Liver (tissue), 9 donors: ENCODE results near the gene MLX. TPM values are rescaled to one million over a fixed set of nuclear protein-coding genes. Genes with fewer than 3 reads are reported as not detected.
A peak's percentile ranks its signal among the peaks of the same experiment; 100 is the strongest.

Experiments used
- DNase-seq: peaks from one replicate; pipeline ENCODE4 v3.0.0-alpha.2; 2017; ENCODE audit warnings: low spot score
- H3K27ac ChIP-seq, 2 donors: one replicate each; pipeline ENCODE4 v1.7.0; 2013; ENCODE audit warnings: inconsistent platforms in 2 of 2, low read length in 2 of 2, control low read depth in 1 of 2, low read depth in 1 of 2, mild to moderate bottlenecking in 1 of 2
- H3K27me3 ChIP-seq, 4 donors: one replicate each; pipeline versions ENCODE4 v1.6.1 to v1.7.0; 2013; ENCODE audit warnings: low read length in 3 of 4, inconsistent platforms in 1 of 4, mild to moderate bottlenecking in 1 of 4, moderate library complexity in 1 of 4; ENCODE audit not compliant: control insufficient read depth in 4 of 4, insufficient read depth in 4 of 4
- H3K36me3 ChIP-seq, 4 donors: one replicate each; pipeline versions ENCODE4 v1.6.1 to v1.7.0; 2013; ENCODE audit warnings: low read length in 3 of 4, mild to moderate bottlenecking in 3 of 4, low read depth in 1 of 4, moderate library complexity in 1 of 4; ENCODE audit not compliant: control insufficient read depth in 4 of 4, insufficient read depth in 3 of 4
- H3K4me1 ChIP-seq, 4 donors: one replicate each; pipeline versions ENCODE4 v1.6.1 to v1.7.0; 2013; ENCODE audit warnings: low read length in 3 of 4, mild to moderate bottlenecking in 3 of 4, moderate library complexity in 1 of 4; ENCODE audit not compliant: control insufficient read depth in 4 of 4, insufficient read depth in 4 of 4
- H3K4me3 ChIP-seq, 3 donors: one replicate each; pipeline versions ENCODE4 v1.6.1 to v1.7.0; 2013; ENCODE audit warnings: low read length in 3 of 3, control low read depth in 1 of 3, low read depth in 1 of 3, mild to moderate bottlenecking in 1 of 3
- H3K9ac ChIP-seq, 2 donors: one replicate each; pipeline ENCODE4 v1.7.0; 2013; ENCODE audit warnings: low read length in 2 of 2, mild to moderate bottlenecking in 2 of 2, moderate library complexity in 2 of 2, control low read depth in 1 of 2, low read depth in 1 of 2
- H3K9me3 ChIP-seq, 4 donors: one replicate each; pipeline versions ENCODE4 v1.6.1 to v1.7.0; 2013; ENCODE audit warnings: low read length in 3 of 4; ENCODE audit not compliant: control insufficient read depth in 4 of 4
- ATF3 ChIP-seq: IDR thresholded peaks from 2 replicates; pipeline ENCODE4 v1.6.1; 2016; ENCODE audit warnings: antibody characterized with exemption
- CTCF ChIP-seq: fragments of 150-350 bp; IDR thresholded peaks from 2 replicates; pipeline ENCODE4 v1.5.1; 2017; ENCODE audit warnings: improper control_type of control experiment, low read depth, low read length; ENCODE audit not compliant: missing input control
- EGR1 ChIP-seq, 2 donors: IDR thresholded peaks; 2 replicates each; pipeline ENCODE4 v1.6.1; 2016 to 2018; ENCODE audit warnings: antibody characterized with exemption in 2 of 2, low read depth in 2 of 2
- FOXA1 ChIP-seq: IDR thresholded peaks from 2 replicates; pipeline ENCODE4 v1.6.1; 2016; ENCODE audit warnings: antibody characterized with exemption
- FOXA2 ChIP-seq: IDR thresholded peaks from 2 replicates; pipeline ENCODE4 v1.6.1; 2016; ENCODE audit warnings: antibody characterized with exemption
- GABPA ChIP-seq, 2 donors: IDR thresholded peaks in 1 of 2; conservative IDR thresholded peaks in 1 of 2; 2 replicates each; pipeline ENCODE4 v1.6.1; 2016; ENCODE audit warnings: antibody characterized with exemption in 2 of 2, mild to moderate bottlenecking in 1 of 2, moderate library complexity in 1 of 2
- HNF4A ChIP-seq, 2 donors: conservative IDR thresholded peaks; 2 replicates each; pipeline ENCODE4 v1.6.1; 2016; ENCODE audit warnings: antibody characterized with exemption in 2 of 2, mild to moderate bottlenecking in 2 of 2
- JUND ChIP-seq, 2 donors: IDR thresholded peaks; 2 replicates each; pipeline ENCODE4 v1.6.1; 2016; ENCODE audit warnings: antibody characterized with exemption in 2 of 2
- NR2F2 ChIP-seq: IDR thresholded peaks from 2 replicates; pipeline ENCODE4 v1.6.1; 2016; ENCODE audit warnings: antibody characterized with exemption
- RAD21 ChIP-seq, 2 donors: IDR thresholded peaks; 2 replicates each; pipeline ENCODE4 v1.6.1; 2016; ENCODE audit warnings: antibody characterized with exemption in 2 of 2, mild to moderate bottlenecking in 2 of 2
- RXRA ChIP-seq, 2 donors: IDR thresholded peaks; 2 replicates each; pipeline ENCODE4 v1.6.1; 2017 to 2018; ENCODE audit warnings: antibody characterized with exemption in 2 of 2, mild to moderate bottlenecking in 1 of 2
- TAF1 ChIP-seq: conservative IDR thresholded peaks from 2 replicates; pipeline ENCODE4 v1.6.1; 2016; ENCODE audit warnings: antibody characterized with exemption, mild to moderate bottlenecking
- WGBS: extraction: QIAGEN DNeasy Blood & Tissue Kit; methylation state at CpG from one replicate; pipeline ENCODE4 v1.1.7; 2013; 5-methylcytosine and 5-hydroxymethylcytosine counted together
- polyA plus RNA-seq, 2 donors: library from polyadenylated mRNA; stranded (reverse) in 1 of 2; unstranded in 1 of 2; fragments of 200-250 nt in 1 of 2; fragments of >200 nt in 1 of 2; fragmentation: Nextera tagmentation in 1 of 2; extraction: Ambion mirVana in 1 of 2; gene quantifications; one replicate each; pipeline versions ENCODE4 v1.2.1 to v1.2.3, GENCODE V29; 2013 to 2015
- total RNA-seq, 2 donors: library from RNA; depleted of rRNA; stranded (reverse); fragments of >200 nt; gene quantifications; one replicate each; pipeline ENCODE4 v1.2.3, GENCODE V29; 2014
- TF ChIP-seq, protein P1 (sequence below): IDR thresholded peaks from 2 replicates; pipeline ENCODE4 v1.6.1; 2016; ENCODE audit warnings: antibody characterized with exemption, mild to moderate bottlenecking
- TF ChIP-seq, protein P2 (sequence below): IDR thresholded peaks from 2 replicates; pipeline ENCODE4 v1.6.1; 2016; ENCODE audit warnings: antibody characterized with exemption
- donor health status: healthy.
- donor health status: healthy.
- donor health status: healthy.
- donor health status: healthy.
- donor health status: healthy.

MLX gene
- total and polyA plus RNA-seq, 4 donors: 19.4 to 40.0 (median 32.1) TPM

DNA sequence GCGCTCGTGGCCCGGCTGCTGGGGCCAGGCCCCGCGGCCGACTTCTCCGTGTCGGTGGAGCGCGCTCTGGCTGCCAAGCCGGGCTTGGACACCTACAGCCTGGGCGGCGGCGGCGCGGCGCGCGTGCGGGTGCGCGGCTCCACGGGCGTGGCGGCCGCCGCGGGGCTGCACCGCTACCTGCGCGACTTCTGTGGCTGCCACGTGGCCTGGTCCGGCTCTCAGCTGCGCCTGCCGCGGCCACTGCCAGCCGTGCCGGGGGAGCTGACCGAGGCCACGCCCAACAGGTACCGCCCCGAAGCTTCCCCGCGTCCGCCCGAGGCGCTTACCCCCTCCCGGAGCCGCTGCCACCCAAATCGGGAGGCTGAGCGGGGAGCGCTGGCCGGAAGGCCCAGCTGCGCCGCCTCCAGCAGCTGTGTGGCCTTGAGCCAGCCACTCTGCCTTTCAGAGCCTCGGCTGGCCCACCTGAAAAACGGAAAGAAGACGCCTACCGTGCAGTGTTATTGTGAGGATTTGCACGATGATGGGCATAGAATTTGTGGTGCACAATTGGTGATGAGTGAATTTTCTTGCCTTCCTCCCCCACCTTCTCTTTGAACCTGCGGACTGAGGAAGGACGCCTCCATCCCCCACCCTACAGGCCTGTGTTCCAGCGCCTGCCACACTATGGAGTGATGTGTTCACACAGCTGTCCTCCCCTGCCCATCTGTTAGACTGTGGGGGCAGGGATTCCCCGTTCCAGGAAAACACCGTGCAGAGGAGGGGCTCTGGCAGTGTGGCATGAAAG is 30.3 kb upstream of the MLX start:
- Histone ChIP-seq H3K9me3 (no peaks in the 10 kb centered on the region), H3K27ac (peak overlapping the region; percentile 91 to 96), H3K36me3 (peaks cover 0 to 14% (median 7%) of the 10 kb centered on the region in 4 donors), H3K4me1 (peaks cover 15 to 32% (median 23%) of the 10 kb centered on the region in 4 donors), H3K4me3 (peak overlapping the region; percentile 56 to 81 (median 80)), H3K27me3 (no peaks in the 10 kb centered on the region), H3K9ac (peak overlapping the region; percentile 71 to 72)
- peak; percentile 80 for DNase-seq
- 2% methylated on average over 65 of the region's 65 CpGs for WGBS
- TF ChIP-seq EGR1 (IDR thresholded peaks at IDR 0.05; ENCODE audit: low read depth in 2 of 2) (no peak), RXRA (IDR thresholded peaks at IDR 0.05) (peak in 1 of 2 donors; percentile 21), TAF1 (no peak), RAD21 (IDR thresholded peaks at IDR 0.05) (peak in 1 of 2 donors; percentile 38), GABPA (IDR thresholded peaks at IDR 0.05 in 1 of 2, conservative IDR thresholded peaks at IDR 0.05 in 1 of 2) (peak in 1 of 2 donors; percentile 59), HNF4A (conservative IDR thresholded peaks at IDR 0.05) (no peak), ATF3 (no peak)
- TF ChIP-seq, protein P1, sequence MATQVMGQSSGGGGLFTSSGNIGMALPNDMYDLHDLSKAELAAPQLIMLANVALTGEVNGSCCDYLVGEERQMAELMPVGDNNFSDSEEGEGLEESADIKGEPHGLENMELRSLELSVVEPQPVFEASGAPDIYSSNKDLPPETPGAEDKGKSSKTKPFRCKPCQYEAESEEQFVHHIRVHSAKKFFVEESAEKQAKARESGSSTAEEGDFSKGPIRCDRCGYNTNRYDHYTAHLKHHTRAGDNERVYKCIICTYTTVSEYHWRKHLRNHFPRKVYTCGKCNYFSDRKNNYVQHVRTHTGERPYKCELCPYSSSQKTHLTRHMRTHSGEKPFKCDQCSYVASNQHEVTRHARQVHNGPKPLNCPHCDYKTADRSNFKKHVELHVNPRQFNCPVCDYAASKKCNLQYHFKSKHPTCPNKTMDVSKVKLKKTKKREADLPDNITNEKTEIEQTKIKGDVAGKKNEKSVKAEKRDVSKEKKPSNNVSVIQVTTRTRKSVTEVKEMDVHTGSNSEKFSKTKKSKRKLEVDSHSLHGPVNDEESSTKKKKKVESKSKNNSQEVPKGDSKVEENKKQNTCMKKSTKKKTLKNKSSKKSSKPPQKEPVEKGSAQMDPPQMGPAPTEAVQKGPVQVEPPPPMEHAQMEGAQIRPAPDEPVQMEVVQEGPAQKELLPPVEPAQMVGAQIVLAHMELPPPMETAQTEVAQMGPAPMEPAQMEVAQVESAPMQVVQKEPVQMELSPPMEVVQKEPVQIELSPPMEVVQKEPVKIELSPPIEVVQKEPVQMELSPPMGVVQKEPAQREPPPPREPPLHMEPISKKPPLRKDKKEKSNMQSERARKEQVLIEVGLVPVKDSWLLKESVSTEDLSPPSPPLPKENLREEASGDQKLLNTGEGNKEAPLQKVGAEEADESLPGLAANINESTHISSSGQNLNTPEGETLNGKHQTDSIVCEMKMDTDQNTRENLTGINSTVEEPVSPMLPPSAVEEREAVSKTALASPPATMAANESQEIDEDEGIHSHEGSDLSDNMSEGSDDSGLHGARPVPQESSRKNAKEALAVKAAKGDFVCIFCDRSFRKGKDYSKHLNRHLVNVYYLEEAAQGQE: peak; percentile 37

GRCh38 chr17:42537156-42537805 is 29.6 kb upstream of the MLX start:
- Histone ChIP-seq H3K27ac (peak overlapping the region; percentile 91 to 96), H3K9me3 (no peaks in the 10 kb centered on the region), H3K27me3 (no peaks in the 10 kb centered on the region), H3K4me3 (peak overlapping the region; percentile 56 to 81 (median 80)), H3K4me1 (peaks cover 15 to 29% (median 21%) of the 10 kb centered on the region in 4 donors), H3K36me3 (peaks cover 0 to 14% (median 7%) of the 10 kb centered on the region in 4 donors), H3K9ac (peak overlapping the region; percentile 11 to 72)
- DNase-seq: peak; percentile 34
- no peak for TF ChIP-seq NR2F2
- no peak for TF ChIP-seq TAF1
- no peak for TF ChIP-seq GABPA (IDR thresholded peaks at IDR 0.05 in 1 of 2, conservative IDR thresholded peaks at IDR 0.05 in 1 of 2)
- TF ChIP-seq, protein P2, sequence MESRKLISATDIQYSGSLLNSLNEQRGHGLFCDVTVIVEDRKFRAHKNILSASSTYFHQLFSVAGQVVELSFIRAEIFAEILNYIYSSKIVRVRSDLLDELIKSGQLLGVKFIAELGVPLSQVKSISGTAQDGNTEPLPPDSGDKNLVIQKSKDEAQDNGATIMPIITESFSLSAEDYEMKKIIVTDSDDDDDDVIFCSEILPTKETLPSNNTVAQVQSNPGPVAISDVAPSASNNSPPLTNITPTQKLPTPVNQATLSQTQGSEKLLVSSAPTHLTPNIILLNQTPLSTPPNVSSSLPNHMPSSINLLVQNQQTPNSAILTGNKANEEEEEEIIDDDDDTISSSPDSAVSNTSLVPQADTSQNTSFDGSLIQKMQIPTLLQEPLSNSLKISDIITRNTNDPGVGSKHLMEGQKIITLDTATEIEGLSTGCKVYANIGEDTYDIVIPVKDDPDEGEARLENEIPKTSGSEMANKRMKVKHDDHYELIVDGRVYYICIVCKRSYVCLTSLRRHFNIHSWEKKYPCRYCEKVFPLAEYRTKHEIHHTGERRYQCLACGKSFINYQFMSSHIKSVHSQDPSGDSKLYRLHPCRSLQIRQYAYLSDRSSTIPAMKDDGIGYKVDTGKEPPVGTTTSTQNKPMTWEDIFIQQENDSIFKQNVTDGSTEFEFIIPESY: no peak
- no peak for TF ChIP-seq FOXA1
- TF ChIP-seq FOXA2: no peak
- no peak for TF ChIP-seq JUND (IDR thresholded peaks at IDR 0.05)
- TF ChIP-seq RAD21 (IDR thresholded peaks at IDR 0.05): no peak
- no peak for TF ChIP-seq CTCF
- 87% methylated on average over 30 of the region's 31 CpGs for WGBS
